Gastrocnemius medialis (tissue), 4 donors: Measurements from ENCODE around the gene LCNL1. TPM values are rescaled to one million over a fixed set of nuclear protein-coding genes. Genes with fewer than 3 reads are reported as not detected.

Experiments
- ATAC-seq, 2 donors: fragments of 150-250 bp; one replicate each; pipeline ENCODE4 v1.9.1; 2016
- DNase-seq, 2 donors: peaks; one replicate each; pipeline ENCODE4 v3.0.0-alpha.2; 2019
- H3K27ac ChIP-seq, 4 donors: fragments of 200-600 bp; sonication (generic); 1 replicate in 1 of 4; 2 replicates in 3 of 4; pipeline ENCODE4 v1.5.1; 2016 to 2018; ENCODE audit warnings: mild to moderate bottlenecking in 2 of 4, moderate library complexity in 1 of 4
- H3K27me3 ChIP-seq, 3 donors: fragments of 200-600 bp; sonication (generic) in 2 of 3; 1 replicate in 1 of 3; 2 replicates in 2 of 3; pipeline versions ENCODE4 v1.5.1 to v1.6.0; 2016 to 2019; ENCODE audit warnings: mild to moderate bottlenecking in 1 of 3, moderate library complexity in 1 of 3
- H3K36me3 ChIP-seq, 2 donors: fragments of 200-600 bp; sonication (generic) in 1 of 2; one replicate each; pipeline ENCODE4 v1.5.1; 2017 to 2018
- H3K4me1 ChIP-seq, 2 donors: fragments of 200-600 bp; sonication (generic) in 1 of 2; one replicate each; pipeline ENCODE4 v1.5.1; 2016 to 2017; ENCODE audit warnings: mild to moderate bottlenecking in 2 of 2
- H3K4me3 ChIP-seq, 4 donors: fragments of 200-600 bp; sonication (generic) in 3 of 4; 1 replicate in 1 of 4; 2 replicates in 3 of 4; pipeline ENCODE4 v1.5.1; 2016 to 2019; ENCODE audit warnings: mild to moderate bottlenecking in 2 of 4
- H3K9me3 ChIP-seq, 3 donors: fragments of 200-600 bp; sonication (generic) in 2 of 3; 1 replicate in 1 of 3; 2 replicates in 2 of 3; pipeline ENCODE4 v1.5.1; 2016 to 2019
- POLR2A ChIP-seq, 2 donors: fragments of 450-650 bp; IDR thresholded peaks; one replicate each; pipeline ENCODE4 v1.6.1; 2017; ENCODE audit warnings: antibody characterized with exemption in 2 of 2, mild to moderate bottlenecking in 2 of 2, moderate library complexity in 2 of 2
- in situ Hi-C, 4 donors: fragments of 200-750 bp; cut with MboI; loops; one replicate each; pipeline versions ENCODE4 v1.15.0 to v1.8.0; 2017; ENCODE audit warnings: low sequenced_read_pairs in 4 of 4
- intact Hi-C: fragments of 100-400 bp; cut with DNase I; formaldehyde crosslinking; loops from one replicate; pipeline ENCODE4 v1.15.1; 2023; ENCODE audit warnings: low total_unique reads
- total RNA-seq, 4 donors: library from RNA; depleted of rRNA; stranded (reverse); fragments of >200 nt; gene quantifications; one replicate each; pipeline versions ENCODE4 v1.1.0 to v1.2.3, GENCODE V29; 2016
- TF ChIP-seq, protein P1 (sequence below), 5 experiments: fragments of 450-650 bp in 3 of 5; fragments of 200-600 bp in 2 of 5; sonication (generic) in 2 of 5; IDR thresholded peaks in 4 of 5; conservative IDR thresholded peaks in 1 of 5; 1 replicate in 4 of 5; 2 replicates in 1 of 5; pipeline ENCODE4 v1.5.1; 2016 to 2019; ENCODE audit warnings: antibody characterized with exemption in 5 of 5, mild to moderate bottlenecking in 3 of 5, moderate library complexity in 3 of 5

LCNL1 gene
- total RNA-seq, 4 donors from 2014 or later = 0.10 TPM; not detected in 3

GRCh38 chr9:136955943-136956335, 26.9 kb upstream of the LCNL1 start:
- in situ Hi-C loops = no loop called here
- no peak for DNase-seq

DNA sequence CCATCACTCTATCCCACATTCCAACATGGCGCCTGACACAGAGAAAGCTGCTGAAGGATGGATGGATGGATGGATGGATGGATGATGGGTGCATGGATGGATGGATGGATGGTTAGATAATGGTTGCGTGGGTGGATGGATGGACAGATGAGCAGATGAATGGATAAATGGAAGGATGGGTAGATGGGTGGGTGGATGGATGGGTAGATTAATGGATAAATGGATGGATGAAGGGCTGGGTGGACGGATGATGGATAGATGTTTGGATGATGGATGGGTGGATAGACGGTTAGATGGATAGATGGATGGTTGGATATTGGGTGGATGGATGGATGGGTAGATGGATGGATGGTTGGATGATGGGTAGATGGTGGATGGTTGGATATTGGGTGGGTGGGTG, 26.2 kb upstream of the LCNL1 start:
- H3K9me3 ChIP-seq = no peaks in the 10 kb centered on the region
- no peaks in the 10 kb centered on the region for H3K27me3 ChIP-seq
- DNase-seq (no peak), ATAC-seq (no peak)
- in situ Hi-C loops = no loop called here
- intact Hi-C loops = no loop called here
- no peak for TF ChIP-seq POLR2A (IDR thresholded peaks at IDR 0.05)
- TF ChIP-seq, protein P1, sequence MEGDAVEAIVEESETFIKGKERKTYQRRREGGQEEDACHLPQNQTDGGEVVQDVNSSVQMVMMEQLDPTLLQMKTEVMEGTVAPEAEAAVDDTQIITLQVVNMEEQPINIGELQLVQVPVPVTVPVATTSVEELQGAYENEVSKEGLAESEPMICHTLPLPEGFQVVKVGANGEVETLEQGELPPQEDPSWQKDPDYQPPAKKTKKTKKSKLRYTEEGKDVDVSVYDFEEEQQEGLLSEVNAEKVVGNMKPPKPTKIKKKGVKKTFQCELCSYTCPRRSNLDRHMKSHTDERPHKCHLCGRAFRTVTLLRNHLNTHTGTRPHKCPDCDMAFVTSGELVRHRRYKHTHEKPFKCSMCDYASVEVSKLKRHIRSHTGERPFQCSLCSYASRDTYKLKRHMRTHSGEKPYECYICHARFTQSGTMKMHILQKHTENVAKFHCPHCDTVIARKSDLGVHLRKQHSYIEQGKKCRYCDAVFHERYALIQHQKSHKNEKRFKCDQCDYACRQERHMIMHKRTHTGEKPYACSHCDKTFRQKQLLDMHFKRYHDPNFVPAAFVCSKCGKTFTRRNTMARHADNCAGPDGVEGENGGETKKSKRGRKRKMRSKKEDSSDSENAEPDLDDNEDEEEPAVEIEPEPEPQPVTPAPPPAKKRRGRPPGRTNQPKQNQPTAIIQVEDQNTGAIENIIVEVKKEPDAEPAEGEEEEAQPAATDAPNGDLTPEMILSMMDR (IDR thresholded peaks at IDR 0.05 in 4 of 5, conservative IDR thresholded peaks at IDR 0.05 in 1 of 5) = no peak
- H3K36me3 ChIP-seq = no peaks in the 10 kb centered on the region
- H3K27ac ChIP-seq = no peak overlapping the region
- H3K4me3 ChIP-seq = no peak overlapping the region
- no peaks in the 10 kb centered on the region for H3K4me1 ChIP-seq

More at GRCh38 chr9:136955943-136956335, 26.9 kb upstream of the LCNL1 start:
- Histone ChIP-seq H3K27ac (no peak overlapping the region), H3K27me3 (no peaks in the 10 kb centered on the region), H3K4me3 (no peak overlapping the region), H3K36me3 (no peaks in the 10 kb centered on the region), H3K4me1 (no peaks in the 10 kb centered on the region), H3K9me3 (no peaks in the 10 kb centered on the region)
- intact Hi-C loops = no loop called here
- TF ChIP-seq POLR2A (IDR thresholded peaks at IDR 0.05) = no peak
- TF ChIP-seq, protein P1 (IDR thresholded peaks at IDR 0.05 in 4 of 5, conservative IDR thresholded peaks at IDR 0.05 in 1 of 5) = no peak
- ATAC-seq = no peak

- Histone ChIP-seq H3K9me3 (no peaks in the 10 kb centered on the region), H3K27ac (no peak overlapping the region), H3K4me1 (no peaks in the 10 kb centered on the region), H3K27me3 (no peaks in the 10 kb centered on the region), H3K36me3 (no peaks in the 10 kb centered on the region), H3K4me3 (no peak overlapping the region)
- intact Hi-C loops (no loop called here), in situ Hi-C loops (no loop called here)
- TF ChIP-seq, protein P1 (IDR thresholded peaks at IDR 0.05 in 4 of 5, conservative IDR thresholded peaks at IDR 0.05 in 1 of 5) = no peak
- no peak for TF ChIP-seq POLR2A (IDR thresholded peaks at IDR 0.05)
- DNase-seq (no peak), ATAC-seq (no peak)
Measured at GRCh38 chr9:136957461-136957860, 25.3 kb upstream of the LCNL1 start.

- TF ChIP-seq, protein P1 (IDR thresholded peaks at IDR 0.05 in 4 of 5, conservative IDR thresholded peaks at IDR 0.05 in 1 of 5) = no peak
- TF ChIP-seq POLR2A (IDR thresholded peaks at IDR 0.05) = no peak
- no peaks in the 10 kb centered on the region for H3K4me1 ChIP-seq
- H3K9me3 ChIP-seq = no peaks in the 10 kb centered on the region
- H3K4me3 ChIP-seq = no peak overlapping the region
- ATAC-seq (no peak), DNase-seq (no peak)
- H3K36me3 ChIP-seq = no peaks in the 10 kb centered on the region
- no peak overlapping the region for H3K27ac ChIP-seq
- intact Hi-C loops = no loop called here
- in situ Hi-C loops = no loop called here
- no peaks in the 10 kb centered on the region for H3K27me3 ChIP-seq
Measured at GRCh38 chr9:136957901-136958300, 24.9 kb upstream of the LCNL1 start.

GRCh38 chr9:136958473-136958872, 24.3 kb upstream of the LCNL1 start:
- no peak overlapping the region for H3K27ac ChIP-seq
- intact Hi-C loops (no loop called here), in situ Hi-C loops (no loop called here)
- no peaks in the 10 kb centered on the region for H3K36me3 ChIP-seq
- H3K4me1 ChIP-seq = no peaks in the 10 kb centered on the region
- no peak overlapping the region for H3K4me3 ChIP-seq
- no peak for TF ChIP-seq POLR2A (IDR thresholded peaks at IDR 0.05)
- TF ChIP-seq, protein P1 (IDR thresholded peaks at IDR 0.05 in 4 of 5, conservative IDR thresholded peaks at IDR 0.05 in 1 of 5) = no peak
- H3K9me3 ChIP-seq = no peaks in the 10 kb centered on the region
- DNase-seq (no peak), ATAC-seq (no peak)
- no peaks in the 10 kb centered on the region for H3K27me3 ChIP-seq
